IPS-18c (cell line): Measurements from ENCODE around the gene POU2F1.

Experiments
- H3K4me3 ChIP-seq: 2 replicates; pipeline ENCODE4 v1.7.0; 2013; ENCODE audit warnings: low read depth, mild to moderate bottlenecking, low read length, moderate library complexity; ENCODE audit not compliant: insufficient read depth
- H3K9me3 ChIP-seq: one replicate; pipeline ENCODE4 v1.6.1; 2013; ENCODE audit warnings: mild to moderate bottlenecking, low read length, moderate library complexity; ENCODE audit not compliant: control insufficient read depth, insufficient read depth

Gene POU2F1

DNA sequence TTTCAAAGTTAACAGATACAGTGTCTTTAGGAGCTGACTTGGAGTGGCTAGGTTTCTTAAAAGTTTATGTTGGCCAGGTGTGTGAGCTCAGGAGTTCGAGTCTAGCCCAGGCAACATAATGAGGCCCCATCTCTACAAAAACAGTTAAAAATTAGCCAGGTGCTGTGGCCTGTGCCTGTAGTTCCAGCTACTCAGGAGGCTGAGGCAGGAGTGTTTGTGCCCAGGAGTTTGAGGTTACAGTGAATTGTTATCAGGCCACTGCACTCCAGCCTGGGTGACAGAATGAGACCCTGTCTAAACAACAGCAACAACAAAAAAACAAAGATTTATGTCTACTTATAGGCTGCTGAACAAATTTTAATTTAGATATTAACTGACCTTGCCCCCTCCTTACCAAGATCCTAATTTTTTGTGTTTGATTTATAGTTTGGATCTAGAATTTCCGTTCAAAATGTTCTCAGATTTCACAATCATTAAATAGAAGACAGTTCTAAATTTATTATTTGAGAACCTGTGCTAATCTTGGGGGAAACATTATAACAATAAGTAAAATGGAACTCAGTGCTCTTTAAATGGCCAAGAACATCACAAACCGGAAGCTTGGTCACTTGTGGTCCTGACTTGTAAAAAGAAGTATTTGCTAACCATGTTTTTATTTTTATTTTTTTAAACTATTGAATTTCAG is 67.8 kb downstream of the POU2F1 start:
- no peak overlapping the region for H3K4me3 ChIP-seq

DNA sequence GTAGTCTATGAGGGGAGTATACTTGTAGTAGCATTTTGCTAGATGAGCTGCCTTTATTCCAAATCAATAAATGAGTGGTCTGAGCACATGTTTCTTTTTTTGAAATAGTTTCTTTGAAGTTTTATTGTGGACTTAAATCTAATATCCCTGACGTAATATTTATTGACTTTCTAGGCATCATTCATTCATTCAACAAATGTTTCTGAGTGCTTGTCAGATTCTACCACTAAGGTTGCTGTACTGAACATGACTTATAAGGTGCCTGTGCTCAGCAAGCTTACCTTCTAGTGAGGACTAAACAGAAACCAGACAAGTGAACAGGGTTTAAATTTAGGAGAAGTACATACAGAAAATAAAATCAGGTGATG is 68.4 kb downstream of the POU2F1 start:
- H3K4me3 ChIP-seq: no peak overlapping the region
- no peaks in the 10 kb centered on the region for H3K9me3 ChIP-seq

More for the DNA sequence above, 67.8 kb downstream of the POU2F1 start:
- no peaks in the 10 kb centered on the region for H3K9me3 ChIP-seq

DNA sequence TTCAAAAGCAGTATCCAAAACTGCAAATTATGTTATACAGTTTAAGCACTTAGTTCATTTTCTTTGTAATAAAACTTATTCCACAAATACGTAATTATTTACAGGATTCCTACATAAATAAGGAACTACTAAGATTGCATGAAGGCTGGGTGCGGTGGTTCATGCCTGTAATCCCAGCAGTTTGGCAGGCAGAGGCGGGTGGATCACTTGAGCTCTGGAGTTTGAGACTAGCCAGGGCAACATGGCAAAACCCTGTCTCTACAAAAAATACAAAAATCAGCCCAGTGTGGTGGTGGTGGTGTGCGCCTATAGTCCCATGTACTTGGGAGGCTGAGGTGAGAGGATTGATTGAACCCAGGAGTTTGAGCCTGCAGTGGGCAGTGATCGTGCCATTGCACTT is 69.3 kb downstream of the POU2F1 start:
- Histone ChIP-seq H3K4me3 (no peak overlapping the region), H3K9me3 (no peaks in the 10 kb centered on the region)

DNA sequence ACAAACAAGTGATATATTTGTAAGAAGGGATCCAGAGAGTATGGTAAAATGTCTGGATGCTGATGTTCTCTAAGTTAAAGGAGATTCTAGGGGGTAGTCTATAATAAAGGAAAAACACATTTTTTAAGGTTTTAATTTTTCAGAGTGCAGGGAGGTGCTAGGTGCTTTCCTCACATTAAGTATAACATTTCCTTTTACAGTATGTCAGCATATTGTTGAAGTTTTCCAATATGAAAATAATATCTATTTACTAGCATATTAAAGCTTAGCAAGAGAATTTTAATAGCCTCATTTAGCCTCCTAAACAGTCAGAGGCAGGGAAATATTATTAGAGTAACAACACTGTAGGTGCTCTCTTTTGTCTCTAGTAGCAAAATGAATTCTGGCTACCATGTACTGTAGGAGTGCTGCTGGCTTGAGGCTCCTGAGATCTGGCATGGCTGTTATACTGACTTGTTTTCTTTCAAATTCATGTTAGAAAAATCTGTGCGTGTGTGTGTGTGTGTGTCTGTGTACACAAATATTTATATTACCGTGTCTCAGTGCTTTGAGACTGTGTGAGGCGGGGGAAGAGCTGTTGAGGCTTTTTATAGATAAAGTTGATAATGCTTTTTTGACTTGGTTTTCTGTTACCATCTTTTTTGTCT is 71.0 kb downstream of the POU2F1 start:
- H3K9me3 ChIP-seq: no peaks in the 10 kb centered on the region
- no peak overlapping the region for H3K4me3 ChIP-seq

DNA sequence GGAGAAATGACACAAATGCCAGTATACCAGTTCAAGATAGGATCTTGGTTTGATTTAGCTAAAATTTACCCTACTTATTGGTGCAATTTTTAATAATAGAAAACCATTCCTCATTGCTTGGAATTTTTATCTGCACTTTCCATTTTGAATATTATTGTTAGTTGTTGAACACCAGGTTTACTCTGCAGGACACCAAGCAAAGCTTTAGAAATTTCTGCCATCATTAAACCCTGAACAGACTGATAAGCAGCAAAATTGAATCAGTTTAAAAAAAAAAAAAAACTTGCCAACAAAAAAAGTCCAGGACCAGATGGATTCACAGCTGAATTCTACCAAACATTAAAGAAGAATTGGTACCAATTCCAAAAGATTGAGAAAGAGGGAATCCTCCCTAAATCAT is 71.5 kb downstream of the POU2F1 start:
- Histone ChIP-seq H3K9me3 (no peaks in the 10 kb centered on the region), H3K4me3 (no peak overlapping the region)

DNA sequence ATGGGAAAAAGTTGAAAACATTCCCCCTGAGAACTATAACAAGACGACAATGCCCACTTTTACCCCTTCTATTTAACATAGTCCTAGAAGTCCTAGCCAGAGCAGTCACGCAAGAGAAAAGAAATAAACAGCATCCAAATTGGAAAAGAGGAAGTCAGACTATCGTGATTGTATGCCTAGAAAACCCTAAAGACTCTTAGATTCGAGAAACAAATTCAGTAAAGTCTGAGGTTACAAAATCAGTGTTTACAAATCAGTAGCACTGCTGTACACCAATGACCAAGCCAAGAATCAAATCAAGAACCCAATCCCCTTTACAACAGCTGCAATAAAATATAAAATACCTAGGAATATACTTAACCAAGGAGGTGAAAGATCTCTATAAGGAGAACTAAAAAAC is 72.4 kb downstream of the POU2F1 start:
- no peaks in the 10 kb centered on the region for H3K9me3 ChIP-seq

DNA sequence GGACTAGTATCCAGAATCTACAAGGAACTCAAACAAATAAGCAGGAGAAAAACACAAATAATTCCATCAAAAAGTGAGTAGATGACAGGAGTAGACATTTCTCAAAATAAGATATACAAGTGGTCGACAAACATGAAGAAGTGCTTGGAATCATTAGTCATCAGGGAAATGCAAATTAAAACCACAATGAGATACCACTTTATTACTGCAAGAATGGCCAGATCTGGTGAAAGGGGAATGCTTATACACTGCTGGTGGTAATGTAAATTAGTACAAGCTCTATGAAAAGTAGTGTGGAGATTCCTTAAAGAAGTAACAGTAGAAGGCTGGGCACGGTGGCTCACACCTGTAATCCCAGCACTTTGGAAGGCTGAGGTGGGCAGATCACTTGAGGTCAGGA is 73.8 kb downstream of the POU2F1 start:
- Histone ChIP-seq H3K4me3 (no peak overlapping the region), H3K9me3 (peaks cover 2% of the 10 kb centered on the region)

More for the DNA sequence above, 72.4 kb downstream of the POU2F1 start:
- no peak overlapping the region for H3K4me3 ChIP-seq

DNA sequence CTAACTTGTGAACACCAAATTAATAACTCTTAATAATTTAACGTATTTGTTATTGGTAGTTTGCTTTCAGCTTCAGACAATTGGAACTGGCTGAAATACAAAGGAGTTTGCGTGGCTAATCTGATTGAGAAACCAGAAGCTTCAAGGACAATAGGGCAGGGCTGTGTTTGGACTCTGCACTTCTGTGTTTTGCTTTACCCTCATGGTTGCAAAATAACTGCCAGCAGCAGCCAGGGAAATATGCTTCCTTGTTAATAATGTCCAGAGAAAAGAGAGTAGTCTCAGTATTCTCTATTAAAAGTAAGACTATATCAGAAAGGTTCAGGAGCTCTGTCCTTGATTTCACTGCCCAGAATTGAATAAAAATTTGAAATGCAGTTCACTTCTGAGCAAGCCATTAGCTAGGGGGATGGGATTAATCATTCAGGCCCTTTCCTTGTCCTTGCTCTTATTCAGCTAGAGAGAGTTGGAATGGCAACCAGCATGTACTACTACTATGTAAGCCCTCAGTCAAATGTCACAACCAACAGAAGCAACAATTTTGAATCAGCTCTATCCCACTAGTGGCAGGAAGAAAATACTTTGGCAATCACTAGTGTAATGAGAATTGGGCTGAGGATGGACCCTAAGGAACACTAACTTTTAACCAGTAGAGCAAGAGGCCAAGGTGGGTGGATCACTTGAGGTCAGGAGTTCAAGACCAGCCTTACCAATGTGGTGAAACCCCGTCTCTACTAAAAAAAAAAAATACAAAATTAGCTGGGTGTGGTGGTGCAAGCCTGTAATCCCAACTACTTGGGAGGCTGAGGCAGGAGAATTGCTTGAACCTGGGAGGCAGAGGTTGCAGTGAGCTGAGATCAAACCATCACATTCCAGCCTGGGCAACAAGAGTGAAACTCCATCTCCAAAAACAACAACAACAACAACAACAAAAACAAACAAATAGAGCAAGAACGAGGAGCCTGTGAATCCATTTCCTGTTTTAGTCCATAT is 76.8 kb downstream of the POU2F1 start:
- no peak overlapping the region for H3K4me3 ChIP-seq
- peaks cover 2% of the 10 kb centered on the region for H3K9me3 ChIP-seq

DNA sequence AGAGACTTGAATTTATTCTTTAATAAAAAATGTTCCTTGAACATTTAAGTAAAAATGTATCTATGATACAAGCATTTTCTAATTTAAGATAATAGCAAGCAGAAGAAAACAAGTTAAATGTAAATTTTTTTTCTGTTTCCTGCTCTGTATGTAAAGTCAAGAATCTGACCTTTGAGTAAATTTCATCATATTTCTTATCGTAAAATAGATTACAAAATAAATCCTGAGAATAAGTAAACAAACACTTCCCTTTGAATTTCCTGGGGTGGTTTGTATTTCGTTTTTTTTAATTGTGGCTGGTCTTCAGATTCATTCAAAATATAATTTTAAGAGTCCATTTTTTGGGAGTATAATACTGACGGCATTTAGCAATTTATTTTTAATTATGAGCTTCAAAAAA is 77.6 kb downstream of the POU2F1 start:
- Histone ChIP-seq H3K4me3 (no peak overlapping the region), H3K9me3 (peaks cover 2% of the 10 kb centered on the region)

DNA sequence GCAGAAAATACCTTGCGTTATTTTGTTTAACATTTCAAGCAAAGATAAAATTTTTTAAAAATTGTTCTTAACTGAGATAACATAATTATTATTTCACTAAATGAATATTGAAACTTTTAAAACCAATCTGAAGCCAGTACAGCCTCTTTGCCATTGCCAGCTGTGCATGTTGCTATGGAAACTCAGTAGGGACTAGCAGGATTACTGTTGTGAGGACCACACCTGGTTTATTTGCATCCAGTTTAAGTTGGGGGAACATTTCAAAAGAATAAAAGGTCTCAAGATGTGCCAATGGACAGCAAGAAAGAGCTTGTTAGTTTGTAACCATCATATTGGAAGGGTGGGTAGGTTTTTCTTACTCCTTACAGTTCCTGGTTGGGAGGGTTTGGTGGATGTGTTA is 80.7 kb downstream of the POU2F1 start:
- peaks cover 2% of the 10 kb centered on the region for H3K9me3 ChIP-seq
- no peak overlapping the region for H3K4me3 ChIP-seq

DNA sequence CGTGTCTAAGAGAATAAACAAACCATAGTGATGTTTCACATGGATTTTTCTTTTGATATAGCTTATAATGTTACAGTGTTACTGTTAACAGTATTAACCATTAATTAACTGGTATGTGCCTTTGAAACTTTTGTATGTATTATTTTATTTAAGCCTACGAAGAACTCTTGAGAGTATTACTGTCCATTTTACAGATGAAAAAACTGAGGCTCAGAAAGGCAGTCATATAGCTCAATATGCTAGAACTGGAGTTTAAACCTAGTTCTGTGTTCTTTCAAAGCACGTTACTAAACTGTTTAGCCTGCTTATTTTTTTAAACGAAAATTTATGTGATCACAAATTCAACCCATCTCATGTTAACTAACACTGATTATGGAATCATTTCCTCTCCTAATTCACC is 83.5 kb downstream of the POU2F1 start:
- Histone ChIP-seq H3K4me3 (no peak overlapping the region), H3K9me3 (no peaks in the 10 kb centered on the region)

DNA sequence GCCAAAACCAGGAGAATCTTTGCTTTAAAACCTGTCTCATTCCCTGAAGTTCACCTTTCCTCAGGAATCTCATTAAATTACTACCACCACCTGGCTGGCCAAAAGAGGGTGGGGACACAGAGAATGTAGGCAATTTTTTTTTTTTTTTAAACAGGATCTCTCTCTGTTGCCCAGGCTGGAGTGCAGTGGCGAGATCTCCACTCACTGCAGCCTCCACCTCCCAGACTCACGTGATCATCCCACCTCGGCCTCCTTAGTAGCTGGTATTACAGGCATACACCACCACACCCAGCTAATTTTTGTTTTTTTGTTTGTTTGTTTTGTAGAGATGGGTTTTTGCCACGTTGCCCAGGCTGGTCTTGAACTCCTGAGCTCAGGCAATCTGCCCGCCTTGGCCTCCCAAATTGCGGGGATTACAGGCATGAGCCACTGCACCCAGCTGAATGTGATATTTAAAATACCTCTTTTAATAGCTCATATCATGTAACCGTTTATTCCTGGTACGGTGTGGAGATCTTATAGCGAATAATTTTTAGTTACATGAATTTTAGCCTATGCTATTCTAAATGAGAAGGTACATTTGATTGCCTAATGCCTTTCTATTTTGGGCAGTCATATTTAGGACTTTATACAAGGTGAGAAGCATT is 84.5 kb downstream of the POU2F1 start:
- H3K4me3 ChIP-seq: no peak overlapping the region
- H3K9me3 ChIP-seq: no peaks in the 10 kb centered on the region

DNA sequence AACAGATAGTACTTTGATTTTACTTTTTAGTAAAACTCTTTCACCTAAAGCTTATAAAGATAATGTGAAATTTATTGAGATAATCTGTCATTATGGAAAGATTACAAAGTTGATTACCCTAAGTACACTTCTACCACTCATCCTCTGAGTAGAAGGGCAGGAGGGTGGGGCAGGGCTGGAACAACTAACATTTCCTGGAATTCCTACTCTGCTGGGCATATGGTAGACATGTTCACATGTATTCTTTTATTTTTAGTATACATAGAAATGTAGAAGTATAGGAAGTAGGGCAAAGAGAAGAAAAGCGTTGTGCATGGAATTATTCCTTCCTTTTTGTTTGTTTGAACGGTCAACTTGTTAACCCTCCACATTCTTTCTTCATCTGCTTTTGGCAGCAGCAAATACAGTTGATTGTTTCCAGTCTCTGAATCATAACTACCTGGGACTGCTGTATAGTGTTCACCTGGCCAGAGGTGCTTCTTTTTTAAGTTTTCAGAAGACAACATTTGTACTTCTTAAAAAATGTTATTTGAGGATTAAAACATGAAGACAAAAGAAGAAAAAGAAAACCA is 85.1 kb downstream of the POU2F1 start:
- Histone ChIP-seq H3K4me3 (no peak overlapping the region), H3K9me3 (no peaks in the 10 kb centered on the region)

DNA sequence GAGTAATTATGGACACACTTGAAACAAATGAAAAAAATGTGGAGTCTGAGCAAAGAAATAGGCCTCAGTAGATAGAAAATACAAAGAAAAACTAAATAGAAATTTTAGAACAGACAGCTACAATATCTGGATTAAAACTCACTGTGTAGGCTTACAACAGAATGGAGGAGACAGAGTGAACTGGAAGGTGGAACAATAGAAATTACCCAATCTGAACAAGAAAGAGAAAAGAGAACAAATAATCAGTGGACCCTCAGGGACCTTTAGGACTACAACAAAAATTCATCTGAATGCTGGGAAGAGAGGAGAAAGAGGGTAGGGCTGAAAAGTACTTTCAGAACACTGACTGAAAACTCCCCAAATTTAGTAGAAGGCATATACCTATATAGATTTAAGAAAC is 90.0 kb downstream of the POU2F1 start:
- no peaks in the 10 kb centered on the region for H3K9me3 ChIP-seq

DNA sequence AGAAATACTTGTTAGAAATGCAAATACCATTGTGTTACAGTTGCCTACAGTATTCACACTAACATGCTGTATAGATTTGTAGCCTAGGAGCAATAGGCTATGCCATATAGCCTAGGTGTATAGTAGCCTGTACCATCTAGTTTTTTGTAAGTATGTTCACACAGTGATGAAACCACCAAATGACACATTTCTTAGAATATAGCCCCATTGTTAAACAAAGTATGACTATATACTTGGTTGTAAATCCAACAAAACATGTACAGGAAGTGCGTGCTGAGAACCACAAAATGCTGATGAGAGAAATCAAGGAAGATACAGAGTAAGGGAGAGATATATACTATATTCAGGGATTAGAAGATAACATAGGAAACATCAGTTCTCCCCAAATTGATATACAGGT is 92.2 kb downstream of the POU2F1 start:
- Histone ChIP-seq H3K9me3 (peaks cover 3% of the 10 kb centered on the region), H3K4me3 (no peak overlapping the region)

More for the DNA sequence above, 90.0 kb downstream of the POU2F1 start:
- no peak overlapping the region for H3K4me3 ChIP-seq

DNA sequence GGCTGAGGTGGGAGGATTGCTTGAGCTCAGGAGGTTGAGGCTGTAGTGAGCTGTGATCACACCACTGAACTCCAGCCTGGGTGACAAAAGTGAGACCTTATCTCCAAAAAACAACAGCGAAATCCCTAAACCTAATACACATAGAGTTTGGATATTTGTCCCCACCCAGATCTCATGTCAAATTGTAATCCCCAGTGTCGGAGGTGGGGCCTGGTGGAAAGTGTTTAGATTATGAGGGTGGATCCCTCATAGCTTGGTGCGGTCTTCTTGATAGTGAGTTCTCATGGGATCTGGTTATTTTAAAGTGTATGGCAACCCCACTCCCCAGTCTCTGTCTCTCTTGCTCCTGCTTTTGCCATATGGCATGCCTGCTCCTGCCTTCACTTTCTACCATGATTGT is 94.0 kb downstream of the POU2F1 start:
- H3K4me3 ChIP-seq: no peak overlapping the region

DNA sequence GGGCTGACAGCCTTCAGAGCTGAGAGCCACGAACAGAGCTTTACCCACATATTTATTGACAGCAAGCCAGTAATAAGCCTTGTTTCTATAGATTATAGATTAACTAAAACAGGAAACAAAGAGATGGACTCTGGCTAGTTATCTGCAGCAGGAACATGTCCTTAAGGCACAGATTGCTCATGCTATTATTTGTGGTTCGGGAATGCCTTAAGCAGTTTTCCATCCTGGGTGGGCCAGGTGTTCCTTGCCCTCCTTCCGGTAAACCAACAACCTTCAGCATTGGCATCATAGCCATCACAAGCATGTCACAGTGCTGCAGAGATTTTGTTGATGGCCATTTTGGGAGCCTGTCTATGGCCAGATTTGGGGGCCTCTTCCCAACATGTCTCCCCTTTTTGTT is 96.8 kb downstream of the POU2F1 start:
- peaks cover 16% of the 10 kb centered on the region for H3K9me3 ChIP-seq
- no peak overlapping the region for H3K4me3 ChIP-seq

More for the DNA sequence above, 94.0 kb downstream of the POU2F1 start:
- H3K9me3 ChIP-seq: peaks cover 14% of the 10 kb centered on the region
